Glomerular endothelial cell (primary cell): ENCODE results near the gene NPLOC4. TPM values are rescaled to one million over a fixed set of nuclear protein-coding genes. Genes with fewer than 3 reads are reported as not detected.
A peak's percentile ranks its signal among the peaks of the same experiment; 100 is the strongest.
"Not testable (repeated sequence)": the region's sequence is repeated elsewhere in the genome, so short reads cannot be mapped to it uniquely, and the experiment has no call there.

Experiments used
- DNase-seq: peaks from one replicate; pipeline ENCODE4 v3.0.0-alpha.2; 2011; ENCODE audit warnings: low read depth, low spot score; ENCODE audit errors: extremely low read depth
- total RNA-seq: library from RNA; depleted of rRNA; stranded (reverse); fragments of >200 nt; gene quantifications from 2 replicates; pipeline ENCODE4 v1.2.3, GENCODE V29; 2015

The NPLOC4 gene
- total RNA-seq: 80.5 and 111 TPM in 2 replicates

GRCh38 chr17:81636505-81637288 lies at the start of gene NPLOC4, which contains the start of gene TSPAN10:
Gene NPLOC4, minus strand, starts transcription at chr17:81637112. Its CDS starts 182 bp downstream, at chr17:81636930.
Gene TSPAN10, plus strand, starts transcription at chr17:81637196. Its CDS starts 5,217 bp downstream, at chr17:81642413.
- peak; percentile 9 for DNase-seq

- DNase-seq: no peak
Measured at GRCh38 chr17:81686614-81687013, 49.7 kb upstream of the NPLOC4 start.

GRCh38 chr17:81685108-81685507 lies 48.2 kb upstream of the NPLOC4 start:
- no peak for DNase-seq

- DNase-seq: no peak
Measured at GRCh38 chr17:81684442-81684911, 47.6 kb upstream of the NPLOC4 start.

- peak; percentile 89 for DNase-seq
Measured at GRCh38 chr17:81683584-81684441, 46.9 kb upstream of the NPLOC4 start, which contains the start of the genes ARL16 and HGS. Gene ARL16, minus strand, starts transcription at chr17:81683797. Its CDS starts 44 bp downstream, at chr17:81683753. Gene HGS, plus strand, starts transcription at chr17:81684011. Its CDS starts 56 bp downstream, at chr17:81684067.

- DNase-seq: no peak
Measured at GRCh38 chr17:81683208-81683583, 46.3 kb upstream of the NPLOC4 start.

- DNase-seq: no peak
Measured at GRCh38 chr17:81682565-81683207, 45.8 kb upstream of the NPLOC4 start.

GRCh38 chr17:81681672-81682071 lies 44.8 kb upstream of the NPLOC4 start:
- DNase-seq: no peak

GRCh38 chr17:81680150-81680549 lies 43.2 kb upstream of the NPLOC4 start:
- no peak for DNase-seq

- DNase-seq: no peak
Measured at GRCh38 chr17:81676906-81677305, 40.0 kb upstream of the NPLOC4 start.

- not testable (repeated sequence) for DNase-seq
Measured at GRCh38 chr17:81675515-81676221, 38.8 kb upstream of the NPLOC4 start.

GRCh38 chr17:81673561-81674258 lies 36.8 kb upstream of the NPLOC4 start:
- DNase-seq: no peak

- no peak for DNase-seq
Measured at GRCh38 chr17:81672954-81673353, 36.0 kb upstream of the NPLOC4 start.

GRCh38 chr17:81672504-81672903 lies 35.6 kb upstream of the NPLOC4 start:
- no peak for DNase-seq

- DNase-seq: no peak
Measured at GRCh38 chr17:81667754-81668153, 30.8 kb upstream of the NPLOC4 start.

GRCh38 chr17:81666342-81667191 lies 29.7 kb upstream of the NPLOC4 start, which contains the start of the genes CCDC137 and OXLD1:
Gene CCDC137, plus strand, starts transcription at chr17:81666737. Its CDS starts 30 bp downstream, at chr17:81666767.
Gene OXLD1, minus strand, starts transcription at chr17:81666605. Its CDS starts 28 bp downstream, at chr17:81666577.
- peak; percentile 66 for DNase-seq

GRCh38 chr17:81666092-81666341 lies 29.1 kb upstream of the NPLOC4 start:
- no peak for DNase-seq

GRCh38 chr17:81665205-81666091 lies 28.5 kb upstream of the NPLOC4 start:
- DNase-seq: no peak
